T-helper 22 cell (primary cell): ENCODE results near the gene MED25.

Source experiments
- DNase-seq: peaks from one replicate; pipeline ENCODE4 v3.0.0-alpha.2; 2020; ENCODE audit warnings: low read depth

MED25 gene

GRCh38 chr19:49873834-49874233 lies 55.7 kb downstream of the MED25 start:
- DNase-seq, result no peak

- no peak for DNase-seq
These were observed 56.5 kb downstream of the MED25 start for GRCh38 chr19:49874503-49875157.

DNA sequence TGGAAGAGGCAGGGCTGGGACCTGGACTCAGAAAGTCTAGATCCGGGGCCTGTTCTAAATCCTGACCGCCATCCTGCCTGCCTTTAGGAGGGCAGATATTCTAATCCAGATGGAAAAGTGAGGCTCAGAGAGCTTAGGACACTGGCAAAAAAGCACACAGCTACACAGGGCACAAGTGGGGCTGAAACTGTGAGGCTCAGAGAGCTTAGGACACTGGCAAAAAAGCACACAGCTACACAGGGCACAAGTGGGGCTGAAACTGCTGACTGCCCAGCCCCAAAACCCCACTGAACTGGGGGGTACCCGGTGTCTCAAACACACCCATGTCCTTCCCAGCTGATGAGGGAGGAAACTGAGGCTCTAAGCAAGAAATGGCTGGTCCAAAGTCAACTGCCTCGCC lies 57.1 kb downstream of the MED25 start:
- no peak for DNase-seq

DNA sequence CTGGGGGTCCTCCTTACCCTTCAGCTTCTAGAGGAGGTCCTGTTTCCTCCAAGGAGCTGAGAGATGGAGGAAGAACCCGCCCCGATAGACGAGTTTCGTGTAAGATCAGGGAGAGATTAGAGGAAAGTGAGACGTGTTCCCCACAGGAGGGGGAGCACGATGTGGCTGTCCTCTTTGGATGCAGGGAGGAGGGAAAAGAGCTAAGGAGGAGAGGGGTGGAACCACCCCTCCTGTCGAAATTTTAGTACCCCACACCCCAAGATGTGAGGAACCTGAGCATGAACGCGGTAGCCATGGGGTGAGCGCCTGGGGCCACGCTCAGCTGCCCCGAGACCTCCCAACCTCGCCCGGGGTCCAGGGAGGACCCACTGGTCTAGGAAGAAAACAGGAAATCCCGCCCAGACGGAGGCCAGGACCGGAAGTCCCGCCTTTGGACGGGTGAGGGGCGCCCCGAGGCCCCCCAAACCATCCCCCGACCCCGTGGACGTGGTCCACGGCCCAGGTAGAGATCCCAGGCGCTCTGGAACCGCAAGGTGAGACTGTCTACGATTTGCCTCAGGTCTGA lies 57.9 kb downstream of the MED25 start:
- peak; percentile 25 for DNase-seq

- DNase-seq, result peak; percentile 95
These were observed 58.4 kb downstream of the MED25 start for GRCh38 chr19:49876422-49877019.

DNA sequence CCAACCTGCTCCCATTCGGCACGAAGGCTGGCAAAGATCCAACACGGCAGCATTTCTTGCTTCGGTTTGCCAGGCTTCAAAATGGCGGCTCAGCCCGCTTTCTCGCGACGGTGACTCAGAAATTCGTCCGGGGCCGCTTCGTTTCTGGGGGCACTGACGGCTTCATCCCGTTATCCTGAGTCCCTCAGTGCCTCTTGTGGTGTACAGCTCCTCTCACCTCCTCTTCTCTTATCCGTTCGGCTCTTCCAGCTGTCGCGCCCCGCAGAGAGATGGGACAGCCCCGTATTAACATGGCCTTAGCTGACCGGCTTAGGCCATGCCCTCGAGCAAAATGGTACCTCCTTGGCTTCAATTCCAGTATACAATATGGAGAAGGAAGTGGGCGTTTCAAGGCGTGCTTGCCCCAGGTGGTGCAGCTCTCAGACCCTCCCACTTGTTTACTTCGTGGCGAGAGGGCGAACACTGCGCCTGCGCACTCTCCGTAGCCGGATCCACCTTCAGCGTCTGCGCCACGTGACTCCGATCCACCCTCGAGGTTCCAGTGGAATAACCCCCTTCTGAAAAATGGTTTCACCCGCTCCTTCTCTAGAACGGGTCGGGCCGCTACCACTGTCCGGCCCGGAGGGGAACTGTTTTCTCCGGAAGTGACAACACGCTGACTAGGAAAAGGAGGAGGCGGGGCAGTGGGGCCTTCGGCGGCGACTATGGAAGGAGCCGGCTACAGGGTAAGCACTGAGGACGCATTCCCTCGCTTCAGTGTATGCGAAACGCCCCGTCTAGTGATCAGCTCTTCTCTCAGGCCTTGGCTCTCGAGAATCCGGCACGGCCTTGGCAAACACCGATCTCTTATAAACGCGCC lies 59.2 kb downstream of the MED25 start, which contains the start of the genes AKT1S1 and TBC1D17:
AKT1S1 (minus strand) TSS at position 336 of the 859 bp plus-strand sequence. CDS start 4,060 bp downstream, outside the sequence.
TBC1D17 (plus strand) TSS at position 683 of the 859 bp plus-strand sequence; CDS start at position 705, 22 bp downstream.
- peak; percentile 99 for DNase-seq

DNA sequence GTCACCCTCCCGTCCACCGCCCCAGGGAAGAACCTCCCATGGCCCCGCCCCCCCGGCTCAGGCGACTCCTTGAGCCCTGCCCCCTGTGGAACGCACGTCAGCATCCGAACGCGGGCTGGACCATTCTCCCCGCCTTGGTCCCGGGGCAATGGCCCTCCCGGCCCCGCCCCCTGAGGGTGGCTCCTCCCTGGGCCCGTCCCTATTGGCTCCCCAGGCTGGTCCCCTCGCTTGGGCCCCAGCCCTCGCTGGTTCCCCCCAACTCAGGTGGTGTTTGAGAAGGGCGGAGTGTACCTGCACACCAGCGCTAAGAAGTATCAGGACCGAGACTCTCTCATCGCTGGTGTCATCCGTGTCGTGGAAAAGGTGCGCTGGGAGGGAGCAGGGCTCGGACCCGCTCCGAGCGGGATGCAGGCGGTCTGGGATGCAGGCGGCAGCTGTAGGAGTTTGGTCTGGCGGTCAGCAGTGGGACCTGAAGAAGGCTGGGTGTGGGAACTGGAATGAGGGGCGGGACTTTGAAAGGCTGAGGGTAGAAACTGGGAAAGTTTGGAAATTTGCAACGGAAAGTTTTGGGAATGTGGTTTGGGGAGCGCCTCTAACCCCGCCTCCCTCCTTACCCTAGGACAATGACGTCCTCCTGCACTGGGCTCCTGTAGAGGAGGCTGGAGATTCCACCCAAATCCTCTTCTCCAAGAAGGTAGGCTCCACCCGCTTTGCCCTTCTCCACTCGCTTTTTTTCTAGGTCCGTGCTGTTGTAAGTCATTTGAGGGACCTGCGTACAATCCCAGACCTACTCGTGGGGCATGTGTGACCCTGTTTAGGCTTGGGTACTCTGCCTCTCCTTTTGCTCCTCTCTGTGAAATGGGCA lies 60.0 kb downstream of the MED25 start:
- peak; percentile 98 for DNase-seq

GRCh38 chr19:49878744-49879070 lies 60.6 kb downstream of the MED25 start:
- no peak for DNase-seq

DNA sequence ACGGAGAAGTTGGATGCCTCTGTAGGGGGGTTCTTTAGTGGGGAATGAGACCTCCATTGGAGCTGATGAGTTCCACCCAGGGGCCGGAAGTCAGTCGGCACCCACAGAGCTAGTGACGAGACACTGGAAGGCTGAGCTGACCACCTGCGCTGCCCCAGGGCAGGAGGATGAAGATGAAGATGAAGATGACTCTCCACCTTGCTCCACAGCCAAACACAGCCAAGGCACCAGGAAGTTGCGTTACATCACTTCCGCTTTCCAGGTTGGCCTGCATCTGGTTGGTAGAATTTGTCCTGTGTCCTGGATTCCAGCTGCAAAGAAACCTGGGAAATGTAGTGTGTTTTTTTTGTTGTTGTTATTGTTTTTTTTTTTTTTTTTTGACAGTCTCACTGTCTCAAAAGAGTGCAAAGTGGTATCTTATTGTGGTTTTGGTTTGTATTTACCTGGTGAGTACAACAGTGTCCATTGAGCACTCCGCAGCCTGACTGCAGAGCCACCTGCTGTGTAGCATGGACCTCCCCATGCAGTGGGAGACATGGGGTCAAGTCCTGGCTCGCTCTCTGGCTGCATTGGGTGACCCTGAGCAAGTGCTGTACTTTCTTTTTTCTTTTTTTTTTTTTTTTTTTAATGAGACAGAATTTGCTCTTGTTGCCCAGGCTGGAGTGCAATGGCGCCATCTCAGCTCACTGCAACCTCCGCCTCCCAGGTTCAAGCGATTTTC lies 61.3 kb downstream of the MED25 start:
- no peak for DNase-seq

GRCh38 chr19:49880162-49880869 lies 62.2 kb downstream of the MED25 start:
- no peak for DNase-seq

DNA sequence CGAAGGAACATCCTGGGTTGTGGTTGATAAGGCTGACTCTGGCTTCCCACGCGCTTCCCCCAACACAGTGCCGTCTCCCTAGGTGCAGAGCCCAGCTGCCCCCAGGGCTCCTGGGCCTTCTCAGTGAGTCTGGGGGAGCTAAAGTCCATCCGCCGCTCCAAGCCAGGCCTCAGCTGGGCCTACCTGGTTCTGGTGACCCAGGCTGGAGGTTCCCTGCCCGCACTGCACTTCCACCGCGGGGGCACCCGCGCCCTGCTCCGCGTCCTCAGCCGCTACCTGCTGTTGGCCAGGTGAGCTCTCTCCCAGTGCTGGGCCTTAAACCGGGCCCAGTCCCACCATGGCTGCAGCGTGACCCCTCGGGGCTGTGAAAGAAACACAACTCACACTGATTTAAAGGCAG lies 63.1 kb downstream of the MED25 start:
- no peak for DNase-seq

- no peak for DNase-seq
These were observed 63.7 kb downstream of the MED25 start for GRCh38 chr19:49881672-49882394.

DNA sequence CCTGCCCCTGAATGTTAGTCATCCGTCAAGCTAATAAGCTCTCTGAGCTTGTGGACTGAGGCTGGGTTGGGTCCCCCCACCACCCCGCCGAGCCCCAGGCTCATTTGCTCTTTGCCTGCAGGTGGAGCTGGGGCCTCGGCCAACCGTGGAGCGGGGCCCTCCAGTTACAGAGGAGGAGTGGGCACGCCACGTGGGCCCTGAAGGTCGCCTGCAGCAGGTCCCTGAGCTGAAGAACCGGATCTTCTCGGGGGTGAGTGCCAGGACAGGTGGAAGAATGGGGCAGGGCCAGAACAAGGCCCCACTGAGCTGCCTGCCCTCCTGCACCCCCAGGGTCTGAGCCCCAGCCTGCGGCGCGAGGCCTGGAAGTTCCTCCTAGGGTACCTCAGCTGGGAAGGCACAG lies 64.6 kb downstream of the MED25 start:
- DNase-seq, result no peak

GRCh38 chr19:49883094-49883493 lies 65.0 kb downstream of the MED25 start:
- DNase-seq, result no peak

GRCh38 chr19:49884109-49884508 lies 66.0 kb downstream of the MED25 start:
- no peak for DNase-seq

DNA sequence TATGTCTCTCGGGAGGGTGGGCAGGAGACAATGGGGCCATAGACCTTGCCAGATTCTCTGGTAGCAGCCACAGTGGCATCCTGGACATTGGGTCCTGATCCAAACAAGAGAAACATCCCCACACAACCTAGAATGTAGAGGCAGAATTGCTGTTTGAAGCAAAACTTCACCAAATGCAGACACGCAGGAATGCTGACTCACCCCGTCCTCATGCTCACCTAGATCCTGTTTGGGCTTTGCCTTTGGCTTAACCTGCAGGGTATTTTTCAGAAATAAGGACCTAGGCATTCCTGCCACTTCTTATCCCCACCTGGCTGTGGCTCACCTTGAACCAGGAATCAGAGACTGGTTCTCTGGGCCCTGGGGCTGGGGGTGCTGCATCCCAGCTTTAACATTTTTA lies 66.7 kb downstream of the MED25 start:
- DNase-seq, result no peak
